HepG2 (cell line): Measurements from ENCODE around the gene DRC7. TPM values are rescaled to one million over a fixed set of nuclear protein-coding genes. Genes with fewer than 3 reads are reported as not detected.

Source experiments
- CBX1 ChIP-seq: IDR thresholded peaks from one replicate; pipeline ENCODE4 v1.6.1; 2016; ENCODE audit warnings: antibody characterized with exemption, low read depth
- CSRNP1 ChIP-seq: sonication (generic); formaldehyde crosslinking; IDR thresholded peaks from 2 replicates; pipeline ENCODE4 v1.8.1; 2023; ENCODE audit warnings: mild to moderate bottlenecking, missing genetic modification reagents
- FOSL2 ChIP-seq: sonication (generic); formaldehyde crosslinking; IDR thresholded peaks from 2 replicates; pipeline ENCODE4 v1.4.0; 2020; ENCODE audit warnings: missing genetic modification reagents
- HIVEP1 ChIP-seq: sonication (generic); formaldehyde crosslinking; IDR thresholded peaks from 2 replicates; pipeline ENCODE4 v1.4.0; 2020; ENCODE audit warnings: mild to moderate bottlenecking, missing genetic modification reagents
- HNRNPUL1 ChIP-seq: fragments of 200-400 bp; formaldehyde crosslinking; IDR thresholded peaks from 2 replicates; pipeline ENCODE4 v1.6.1; 2017; ENCODE audit warnings: low read depth, mild to moderate bottlenecking, low read length, moderate library complexity
- IRF1 ChIP-seq: sonication (generic); formaldehyde crosslinking; IDR thresholded peaks from 2 replicates; pipeline ENCODE4 v1.4.0; 2020; ENCODE audit warnings: low read depth, mild to moderate bottlenecking, missing genetic modification reagents
- NCOA1 ChIP-seq: sonication (generic); formaldehyde crosslinking; IDR thresholded peaks from 2 replicates; pipeline ENCODE4 v1.9.0; 2021; ENCODE audit warnings: missing genetic modification reagents
- NONO ChIP-seq, 2 experiments: fragments of 450-650 bp in 1 of 2; sonication (generic) in 1 of 2; formaldehyde crosslinking in 1 of 2; IDR thresholded peaks in 1 of 2; conservative IDR thresholded peaks in 1 of 2; 2 replicates each; pipeline versions ENCODE4 v1.6.1 to v1.8.0; 2017 to 2022; ENCODE audit warnings: mild to moderate bottlenecking in 1 of 2, missing genetic modification reagents in 1 of 2, moderate library complexity in 1 of 2
- NR2F1 ChIP-seq, 2 experiments: fragments of 450-650 bp in 1 of 2; formaldehyde crosslinking in 1 of 2; IDR thresholded peaks; 2 replicates each; pipeline versions ENCODE4 v1.5.0 to v1.6.1; 2016 to 2020; ENCODE audit warnings: mild to moderate bottlenecking in 1 of 2, missing compliant biosample characterization in 1 of 2, missing genetic modification reagents in 1 of 2, moderate library complexity in 1 of 2
- NR2F2 ChIP-seq: IDR thresholded peaks from 2 replicates; pipeline ENCODE4 v1.6.1; 2012; ENCODE audit warnings: low read depth, inconsistent platforms, borderline replicate concordance
- NRL ChIP-seq: sonication (generic); formaldehyde crosslinking; IDR thresholded peaks from 2 replicates; pipeline ENCODE4 v1.5.0; 2020; ENCODE audit warnings: missing genetic modification reagents, mild to moderate bottlenecking, moderate library complexity, borderline replicate concordance
- SNAPC5 ChIP-seq: sonication (generic); formaldehyde crosslinking; IDR thresholded peaks from 2 replicates; pipeline ENCODE4 v1.8.1; 2023; ENCODE audit warnings: mild to moderate bottlenecking, missing genetic modification reagents, borderline replicate concordance
- ZBTB46 ChIP-seq: sonication (generic); formaldehyde crosslinking; IDR thresholded peaks from 2 replicates; pipeline ENCODE4 v1.4.0; 2020; ENCODE audit warnings: mild to moderate bottlenecking, missing genetic modification reagents, borderline replicate concordance
- ZFAT ChIP-seq: sonication (generic); formaldehyde crosslinking; conservative IDR thresholded peaks from 2 replicates; pipeline ENCODE4 v1.8.1; 2023; ENCODE audit warnings: missing genetic modification reagents, inconsistent platforms
- ZFYVE20 ChIP-seq: sonication (generic); formaldehyde crosslinking; IDR thresholded peaks from 2 replicates; pipeline ENCODE4 v1.8.0; 2023; ENCODE audit warnings: low read depth, mild to moderate bottlenecking, moderate library complexity, missing genetic modification reagents, borderline replicate concordance
- ZMAT5 ChIP-seq: sonication (generic); formaldehyde crosslinking; IDR thresholded peaks from 2 replicates; pipeline ENCODE4 v1.5.0; 2020; ENCODE audit warnings: mild to moderate bottlenecking, low read depth, missing genetic modification reagents, borderline replicate concordance
- ZMYM3 ChIP-seq: sonication (generic); formaldehyde crosslinking; IDR thresholded peaks from 2 replicates; pipeline ENCODE4 v1.5.1; 2020; ENCODE audit warnings: mild to moderate bottlenecking, missing genetic modification reagents
- ZNF251 ChIP-seq: sonication (generic); formaldehyde crosslinking; IDR thresholded peaks from 2 replicates; pipeline ENCODE4 v1.9.0; 2021; ENCODE audit warnings: mild to moderate bottlenecking, missing genetic modification reagents
- ZNF431 ChIP-seq: sonication (generic); formaldehyde crosslinking; IDR thresholded peaks from 2 replicates; pipeline ENCODE4 v1.9.0; 2022; ENCODE audit warnings: missing genetic modification reagents, low read depth, mild to moderate bottlenecking, borderline replicate concordance
- ZNF616 ChIP-seq: sonication (generic); formaldehyde crosslinking; IDR thresholded peaks from 2 replicates; pipeline ENCODE4 v1.5.0; 2020; ENCODE audit warnings: low read depth, mild to moderate bottlenecking, missing genetic modification reagents
- ZNF691 ChIP-seq: sonication (generic); formaldehyde crosslinking; IDR thresholded peaks from 2 replicates; pipeline ENCODE4 v1.4.0; 2020; ENCODE audit warnings: missing genetic modification reagents, low read depth, mild to moderate bottlenecking, borderline replicate concordance
- ZNF709 ChIP-seq: sonication (generic); formaldehyde crosslinking; IDR thresholded peaks from 2 replicates; pipeline ENCODE4 v1.5.0; 2020; ENCODE audit warnings: mild to moderate bottlenecking, missing genetic modification reagents
- ZNF75D ChIP-seq: sonication (generic); formaldehyde crosslinking; IDR thresholded peaks from 2 replicates; pipeline ENCODE4 v1.8.1; 2023; ENCODE audit warnings: missing genetic modification reagents, mild to moderate bottlenecking, borderline replicate concordance
- polyA plus RNA-seq, 8 experiments: library from polyadenylated mRNA; depleted of rRNA in 3 of 8; stranded (reverse) in 7 of 8; unstranded in 1 of 8; fragments of >200 nt; fragmentation: Illumina TruSeq in 4 of 8; extraction: Trizol in 4 of 8; gene quantifications; 2 replicates each; pipeline versions ENCODE4 v1.2.1 to v1.2.3, GENCODE V29; 2011 to 2016; ENCODE audit warnings: low read depth in 4 of 8, missing spikeins in 1 of 8, mixed read lengths in 1 of 8; ENCODE audit not compliant: insufficient read depth in 1 of 8
- total RNA-seq, 5 experiments: library from RNA; depleted of rRNA; stranded (reverse); fragments of >200 nt; fragmentation: Illumina TruSeq; extraction: Trizol; gene quantifications; 2 replicates each; pipeline ENCODE4 v1.2.3, GENCODE V29; 2016; ENCODE audit warnings: low read depth in 1 of 5

Gene DRC7
- total and polyA plus RNA-seq, 2 of the 13 experiments (the other 11 are each of a cell fraction or from before 2014, with no cell fraction given), result 2.7 to 3.4 TPM

- TF ChIP-seq NONO (IDR thresholded peaks at IDR 0.05), result no peak
- no peak for TF ChIP-seq NONO (CRISPR knock-in tag; conservative IDR thresholded peaks at IDR 0.05)
- TF ChIP-seq ZNF251 (CRISPR knock-in tag), result no peak
- no peak for TF ChIP-seq ZNF431 (CRISPR knock-in tag)
- TF ChIP-seq HIVEP1 (CRISPR knock-in tag), result no peak
- peak; percentile 96 for TF ChIP-seq ZMYM3 (CRISPR knock-in tag)
- no peak for TF ChIP-seq ZBTB46 (CRISPR knock-in tag)
- no peak for TF ChIP-seq IRF1 (CRISPR knock-in tag)
- no peak for TF ChIP-seq ZNF709 (CRISPR knock-in tag)
- no peak for TF ChIP-seq ZNF616 (CRISPR knock-in tag)
- no peak for TF ChIP-seq CSRNP1
- TF ChIP-seq ZFYVE20 (CRISPR knock-in tag), result no peak
- TF ChIP-seq ZNF75D (CRISPR knock-in tag), result no peak
- TF ChIP-seq NCOA1 (CRISPR knock-in tag), result 0 out of 2 replicates have a peak, but pooled peaks have one; percentile 4
- no peak for TF ChIP-seq ZMAT5 (CRISPR knock-in tag)
- no peak for TF ChIP-seq ZFAT (CRISPR knock-in tag)
- no peak for TF ChIP-seq NR2F1 (CRISPR knock-in tag; IDR thresholded peaks at IDR 0.05)
- TF ChIP-seq CBX1, result no peak
- 0 out of 2 replicates have a peak, but pooled peaks have one; percentile 7 for TF ChIP-seq FOSL2 (CRISPR knock-in tag)
- TF ChIP-seq NRL, result no peak
- no peak for TF ChIP-seq ZNF691 (CRISPR knock-in tag)
- TF ChIP-seq SNAPC5 (CRISPR knock-in tag), result no peak
- no peak for TF ChIP-seq NR2F2
- TF ChIP-seq HNRNPUL1, result no peak
Observed at GRCh38 chr16:57703416-57704010, 8.9 kb downstream of the DRC7 start (continued).
